Choroid plexus epithelial cell (primary cell): ENCODE results near the gene SSBP2.

Experiments used
- DNase-seq: peaks from one replicate; pipeline ENCODE4 v3.0.0-alpha.2; 2010; ENCODE audit warnings: low read depth
- H3K4me3 ChIP-seq: 2 replicates; pipeline ENCODE4 v1.5.1; 2011; ENCODE audit warnings: low read depth, mild to moderate bottlenecking, control low read depth, low read length, moderate library complexity
- CTCF ChIP-seq: conservative IDR thresholded peaks from 2 replicates; pipeline ENCODE4 v1.5.1; 2011; ENCODE audit warnings: low read depth, mild to moderate bottlenecking, control low read depth, inconsistent platforms, low read length, moderate library complexity

The SSBP2 gene

DNA sequence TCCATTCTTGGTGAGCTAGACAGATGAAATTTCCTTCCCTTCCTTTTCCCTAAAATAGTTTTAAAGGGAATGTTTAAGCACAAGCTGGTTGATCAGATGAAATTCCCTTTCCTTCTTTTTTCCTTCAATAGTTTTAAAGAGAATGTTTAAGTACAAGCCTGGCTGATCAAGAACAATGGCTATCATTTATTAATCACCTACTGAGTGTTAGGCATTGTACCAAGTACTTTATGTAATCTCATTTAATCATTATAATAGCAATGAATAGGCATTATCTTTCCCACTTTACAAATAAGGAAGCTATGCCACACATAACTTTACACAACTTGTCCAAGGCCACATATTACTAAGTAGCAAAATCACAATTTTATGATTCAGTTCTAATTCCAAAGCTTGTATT lies 205.0 kb downstream of the SSBP2 start:
- no peak for TF ChIP-seq CTCF
- no peak for DNase-seq

GRCh38 chr5:81544351-81545018 lies 206.4 kb downstream of the SSBP2 start:
- DNase-seq: peak; percentile 41
- TF ChIP-seq CTCF: no peak
- no peak overlapping the region for H3K4me3 ChIP-seq

More for the DNA sequence above, 205.0 kb downstream of the SSBP2 start:
- no peak overlapping the region for H3K4me3 ChIP-seq

- H3K4me3 ChIP-seq: no peak overlapping the region
- no peak for DNase-seq
- TF ChIP-seq CTCF: no peak
These were observed 208.7 kb downstream of the SSBP2 start for GRCh38 chr5:81542242-81542641.

- no peak overlapping the region for H3K4me3 ChIP-seq
- no peak for DNase-seq
- no peak for TF ChIP-seq CTCF
These were observed 212.9 kb downstream of the SSBP2 start for GRCh38 chr5:81537905-81538547.

DNA sequence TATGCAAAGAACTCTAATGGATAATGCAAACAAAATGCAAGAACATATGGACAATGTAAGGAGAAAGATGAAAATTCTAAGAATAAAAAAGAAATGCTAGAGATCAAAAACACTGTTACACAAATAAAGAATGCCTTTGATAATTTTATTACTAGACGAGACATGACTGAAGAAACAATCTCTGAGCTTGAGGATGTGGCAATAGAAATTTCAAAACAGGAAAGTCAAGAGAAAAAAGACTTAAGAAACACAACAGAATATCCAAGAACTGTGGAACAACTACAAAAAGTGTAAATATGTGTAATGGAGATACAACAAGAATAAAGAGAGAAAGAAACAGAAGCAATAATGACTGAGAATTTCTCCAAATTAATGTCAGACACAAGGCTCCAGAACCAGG lies 216.5 kb downstream of the SSBP2 start:
- no peak for TF ChIP-seq CTCF
- DNase-seq: peak; percentile 47

DNA sequence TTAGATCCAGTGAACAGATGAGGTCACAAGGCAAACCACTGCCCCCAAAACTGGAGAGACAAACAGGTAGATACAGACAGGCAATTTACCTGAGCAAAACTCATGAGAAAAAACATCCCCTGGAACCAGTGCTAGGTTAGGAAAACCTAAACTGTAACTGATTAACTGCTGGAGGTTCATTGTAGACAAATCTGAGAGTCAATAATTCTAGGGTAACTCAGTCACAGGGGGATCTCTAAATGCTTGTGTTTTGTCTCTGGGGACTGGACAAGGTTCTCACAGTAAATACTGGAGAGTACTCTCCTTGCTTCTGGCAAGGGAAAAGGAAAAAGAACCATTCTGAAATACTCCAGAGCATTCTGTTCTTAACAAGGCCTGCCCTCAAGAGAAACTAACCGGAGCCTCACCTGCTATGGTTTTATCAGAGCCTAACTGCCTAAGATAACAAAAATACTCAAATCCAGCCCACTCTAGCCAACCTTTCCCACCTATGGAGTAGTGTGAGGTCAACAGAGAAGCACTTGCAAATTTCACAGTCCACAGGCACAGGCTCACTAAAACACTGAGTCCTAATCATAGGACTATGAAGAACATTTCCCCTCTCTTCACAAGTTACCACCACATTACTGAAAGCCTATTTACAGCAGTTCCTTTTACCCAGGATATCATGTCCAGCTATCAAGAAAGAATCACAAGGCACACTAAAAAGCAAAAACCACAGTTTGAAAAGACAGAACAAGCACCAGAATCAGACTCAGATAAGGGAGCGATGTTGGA lies 217.1 kb downstream of the SSBP2 start:
- TF ChIP-seq CTCF: no peak
- DNase-seq: peak; percentile 8
- no peak overlapping the region for H3K4me3 ChIP-seq

More for the DNA sequence above, 216.5 kb downstream of the SSBP2 start:
- no peak overlapping the region for H3K4me3 ChIP-seq
